DOHH2 (cell line): ENCODE measurements around the gene PSMA2.

ENCODE experiments used
- H3F3A ChIP-seq: fragments of 200-600 bp; sonication (generic), shearing (Covaris generic); 2 replicates; pipeline ENCODE4 v1.6.0; 2016; ENCODE audit warnings: antibody characterized with exemption, mild to moderate bottlenecking; ENCODE audit not compliant: control insufficient read depth, insufficient read depth
- H3K27ac ChIP-seq: fragments of 200-600 bp; sonication (generic); 2 replicates; pipeline ENCODE4 v1.5.1; 2014; ENCODE audit warnings: low read depth, mild to moderate bottlenecking, low read length, moderate library complexity
- H3K27me3 ChIP-seq: fragments of 200-600 bp; sonication (generic); 2 replicates; pipeline ENCODE4 v1.6.1; 2014; ENCODE audit warnings: mild to moderate bottlenecking, low read length, mixed read lengths; ENCODE audit not compliant: control insufficient read depth
- H3K36me3 ChIP-seq: fragments of 200-600 bp; sonication (generic); 2 replicates; pipeline ENCODE4 v1.6.1; 2014; ENCODE audit warnings: mild to moderate bottlenecking, low read length, moderate library complexity, mixed read lengths; ENCODE audit not compliant: control insufficient read depth
- H3K4me1 ChIP-seq: fragments of 200-600 bp; sonication (generic); 2 replicates; pipeline ENCODE4 v1.6.1; 2014; ENCODE audit warnings: mild to moderate bottlenecking, low read length, mixed read lengths; ENCODE audit not compliant: control insufficient read depth
- H3K4me2 ChIP-seq: fragments of 200-600 bp; sonication (generic); 2 replicates; pipeline ENCODE4 v1.6.0; 2014; ENCODE audit warnings: mild to moderate bottlenecking, low read length, moderate library complexity
- H3K4me3 ChIP-seq: fragments of 200-600 bp; sonication (generic); 2 replicates; pipeline ENCODE4 v1.5.1; 2014; ENCODE audit warnings: mild to moderate bottlenecking, low read length, mixed read lengths
- H3K79me2 ChIP-seq: fragments of 200-600 bp; sonication (generic); 2 replicates; pipeline ENCODE4 v1.6.1; 2014; ENCODE audit warnings: mild to moderate bottlenecking, low read length, mixed read lengths; ENCODE audit not compliant: control insufficient read depth
- H3K9me2 ChIP-seq: fragments of 200-600 bp; sonication (generic); replicated peaks from 2 replicates; pipeline ENCODE4 v1.6.1; 2014; ENCODE audit warnings: mild to moderate bottlenecking, low read length, mixed read lengths; ENCODE audit not compliant: control insufficient read depth
- H3K9me3 ChIP-seq: fragments of 200-600 bp; sonication (generic); 2 replicates; pipeline ENCODE4 v1.6.1; 2014; ENCODE audit warnings: antibody characterized with exemption, low read length, mixed read lengths; ENCODE audit not compliant: control insufficient read depth, insufficient read depth
- H4K20me1 ChIP-seq: fragments of 200-600 bp; sonication (generic); 2 replicates; pipeline ENCODE4 v1.6.0; 2014; ENCODE audit warnings: low read depth, mild to moderate bottlenecking, antibody characterized with exemption, low read length, moderate library complexity; ENCODE audit not compliant: control insufficient read depth, insufficient read depth
- EZH2phosphoT487 ChIP-seq: fragments of 200-600 bp; sonication (generic); IDR thresholded peaks from 2 replicates; pipeline ENCODE4 v1.6.1; 2017; ENCODE audit warnings: borderline replicate concordance, mild to moderate bottlenecking, antibody characterized with exemption, low read length, moderate library complexity, mixed read lengths
- TF ChIP-seq, protein P1 (sequence below): fragments of 200-600 bp; sonication (generic); IDR thresholded peaks from one replicate; pipeline ENCODE4 v1.5.1; 2014; ENCODE audit warnings: antibody characterized with exemption, mild to moderate bottlenecking, low read depth, low read length; ENCODE audit not compliant: poor library complexity, severe bottlenecking

The PSMA2 gene

DNA sequence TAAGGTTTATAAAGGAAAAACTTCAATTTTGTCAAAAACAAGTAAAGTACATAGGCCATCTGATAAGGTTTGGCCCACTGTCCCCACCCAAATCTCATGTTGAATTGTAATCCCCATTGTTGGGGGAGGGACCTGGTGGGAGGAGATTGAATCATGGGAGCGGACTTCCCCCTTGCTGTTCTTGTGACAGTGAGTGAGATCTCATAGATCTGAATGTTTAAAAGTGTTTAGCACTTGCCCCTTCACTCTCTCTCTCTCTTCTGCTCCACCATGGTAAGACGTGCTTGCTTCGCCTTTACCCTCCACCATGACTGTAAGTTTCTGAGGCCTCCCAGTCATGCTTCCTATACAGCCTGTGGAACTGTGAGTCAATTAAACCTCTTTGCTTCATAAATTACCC, 18.4 kb upstream of the PSMA2 start:
- Histone ChIP-seq H3K27ac (no peak overlapping the region), H3K9me2 (no peaks in the 10 kb centered on the region), H3K4me3 (no peak overlapping the region), H3K36me3 (no peaks in the 10 kb centered on the region), H3K4me1 (no peaks in the 10 kb centered on the region), H3K4me2 (no peak overlapping the region), H3F3A (no peaks in the 10 kb centered on the region), H3K27me3 (peaks cover 3% of the 10 kb centered on the region; the same call in 1 of the 2 replicates), H4K20me1 (no peaks in the 10 kb centered on the region), H3K9me3 (no peaks in the 10 kb centered on the region), H3K79me2 (no peaks in the 10 kb centered on the region)
- TF ChIP-seq, protein P1, sequence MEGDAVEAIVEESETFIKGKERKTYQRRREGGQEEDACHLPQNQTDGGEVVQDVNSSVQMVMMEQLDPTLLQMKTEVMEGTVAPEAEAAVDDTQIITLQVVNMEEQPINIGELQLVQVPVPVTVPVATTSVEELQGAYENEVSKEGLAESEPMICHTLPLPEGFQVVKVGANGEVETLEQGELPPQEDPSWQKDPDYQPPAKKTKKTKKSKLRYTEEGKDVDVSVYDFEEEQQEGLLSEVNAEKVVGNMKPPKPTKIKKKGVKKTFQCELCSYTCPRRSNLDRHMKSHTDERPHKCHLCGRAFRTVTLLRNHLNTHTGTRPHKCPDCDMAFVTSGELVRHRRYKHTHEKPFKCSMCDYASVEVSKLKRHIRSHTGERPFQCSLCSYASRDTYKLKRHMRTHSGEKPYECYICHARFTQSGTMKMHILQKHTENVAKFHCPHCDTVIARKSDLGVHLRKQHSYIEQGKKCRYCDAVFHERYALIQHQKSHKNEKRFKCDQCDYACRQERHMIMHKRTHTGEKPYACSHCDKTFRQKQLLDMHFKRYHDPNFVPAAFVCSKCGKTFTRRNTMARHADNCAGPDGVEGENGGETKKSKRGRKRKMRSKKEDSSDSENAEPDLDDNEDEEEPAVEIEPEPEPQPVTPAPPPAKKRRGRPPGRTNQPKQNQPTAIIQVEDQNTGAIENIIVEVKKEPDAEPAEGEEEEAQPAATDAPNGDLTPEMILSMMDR: no peak
- no peak for TF ChIP-seq EZH2phosphoT487

DNA sequence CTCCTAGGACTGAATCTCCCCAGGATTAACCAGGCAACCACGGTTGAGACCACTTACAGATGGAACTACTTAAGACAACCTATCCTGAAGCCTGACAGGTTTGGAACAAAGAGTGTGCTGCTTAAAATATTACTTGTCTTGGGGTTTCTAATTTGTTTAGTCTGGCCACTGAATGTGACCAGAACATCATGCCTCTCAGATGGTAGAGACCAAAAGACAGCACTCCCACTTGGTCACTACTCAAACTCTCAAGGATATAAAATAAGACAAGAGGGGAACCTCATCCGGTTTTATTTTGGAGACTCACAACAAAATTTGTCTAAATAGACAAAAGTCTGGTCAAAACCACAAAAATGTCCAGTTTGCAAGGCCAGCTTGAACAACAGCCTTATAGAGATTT, 15.5 kb upstream of the PSMA2 start:
- Histone ChIP-seq H3K4me2 (no peak overlapping the region), H3K27ac (no peak overlapping the region), H3K27me3 (peaks cover 3% of the 10 kb centered on the region; the same call in 1 of the 2 replicates), H3F3A (no peaks in the 10 kb centered on the region), H3K79me2 (no peaks in the 10 kb centered on the region), H3K9me2 (no peaks in the 10 kb centered on the region), H3K4me1 (no peaks in the 10 kb centered on the region), H3K9me3 (no peaks in the 10 kb centered on the region), H3K36me3 (no peaks in the 10 kb centered on the region), H3K4me3 (no peak overlapping the region), H4K20me1 (no peaks in the 10 kb centered on the region)
- no peak for TF ChIP-seq EZH2phosphoT487
- TF ChIP-seq, protein P1: no peak

DNA sequence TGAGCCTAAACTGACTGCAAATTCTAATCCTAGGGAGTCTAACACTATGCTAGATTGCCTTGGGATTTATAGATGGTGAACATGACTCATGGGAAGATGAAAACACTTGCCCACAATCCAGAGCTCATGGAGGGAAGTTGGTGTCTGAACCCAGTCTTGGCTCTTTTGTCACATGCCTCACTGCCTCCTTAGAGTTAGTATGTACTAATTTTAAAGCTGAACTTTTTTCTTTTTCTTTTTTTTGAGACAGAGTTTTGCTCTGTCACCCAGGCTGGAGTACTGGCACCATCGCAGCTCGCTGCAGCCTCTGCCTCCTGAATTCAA, 14.6 kb upstream of the PSMA2 start:
- no peak overlapping the region for H3K4me3 ChIP-seq
- peaks cover 3% of the 10 kb centered on the region; the same call in 1 of the 2 replicates for H3K27me3 ChIP-seq
- H3K4me2 ChIP-seq: no peak overlapping the region
- no peaks in the 10 kb centered on the region for H3K9me3 ChIP-seq
- TF ChIP-seq, protein P1: no peak
- TF ChIP-seq EZH2phosphoT487: no peak
- H3K9me2 ChIP-seq: no peaks in the 10 kb centered on the region
- H3K27ac ChIP-seq: no peak overlapping the region
- H3K36me3 ChIP-seq: no peaks in the 10 kb centered on the region
- H3K79me2 ChIP-seq: no peaks in the 10 kb centered on the region
- no peaks in the 10 kb centered on the region for H3F3A ChIP-seq
- peaks cover 2% of the 10 kb centered on the region; the same call in 1 of the 2 replicates for H4K20me1 ChIP-seq
- no peaks in the 10 kb centered on the region for H3K4me1 ChIP-seq
